Measurements from ENCODE around the gene CEACAM5. TPM values are rescaled to one million over a fixed set of nuclear protein-coding genes. Genes with fewer than 3 reads are reported as not detected.

The CEACAM5 gene
- not detected in 2 replicates for total RNA-seq (2014; rRNA removed; shearing (Covaris generic))
- polyA plus RNA-seq (2014; cell fraction: nucleus; rRNA removed): not detected in 2 replicates

DNA sequence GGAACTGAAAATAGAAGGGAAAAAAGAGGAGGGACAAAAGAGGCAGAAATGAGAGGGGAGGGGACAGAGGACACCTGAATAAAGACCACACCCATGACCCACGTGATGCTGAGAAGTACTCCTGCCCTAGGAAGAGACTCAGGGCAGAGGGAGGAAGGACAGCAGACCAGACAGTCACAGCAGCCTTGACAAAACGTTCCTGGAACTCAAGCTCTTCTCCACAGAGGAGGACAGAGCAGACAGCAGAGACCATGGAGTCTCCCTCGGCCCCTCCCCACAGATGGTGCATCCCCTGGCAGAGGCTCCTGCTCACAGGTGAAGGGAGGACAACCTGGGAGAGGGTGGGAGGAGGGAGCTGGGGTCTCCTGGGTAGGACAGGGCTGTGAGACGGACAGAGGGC is at the start of gene CEACAM5:
Gene CEACAM5, plus strand, starts transcription at position 146 of the 400 bp plus-strand sequence. Its CDS starts 106 bp downstream, at position 252.
- no peak for DNase-seq (ENCODE audit: extremely low read depth, low read depth)

GRCh38 chr19:41666075-41666474 is 42.4 kb upstream of the CEACAM5 start:
- no peak for DNase-seq (ENCODE audit: extremely low read depth, low read depth)

- no peak for DNase-seq (ENCODE audit: extremely low read depth, low read depth)
Measured at GRCh38 chr19:41668315-41668714, 40.1 kb upstream of the CEACAM5 start.

DNA sequence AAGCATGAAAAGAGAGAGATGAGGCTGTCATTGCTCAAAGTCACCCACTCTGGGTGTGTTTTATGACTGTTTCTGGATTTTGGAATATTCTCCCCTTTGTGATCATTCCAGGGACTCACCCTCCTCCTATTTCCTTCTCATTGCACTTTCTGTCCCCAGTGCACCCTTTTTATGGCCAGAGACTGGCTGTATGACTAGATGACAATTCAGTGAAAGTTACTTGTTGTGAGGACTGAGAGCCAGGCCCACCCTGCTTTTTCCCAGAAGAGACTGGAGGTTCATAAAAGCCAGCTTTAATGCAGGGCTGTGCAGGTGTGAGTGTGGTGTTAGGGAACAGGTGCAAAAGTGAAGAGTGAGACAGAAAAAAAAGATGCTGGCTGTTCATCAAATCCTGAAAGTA is 37.7 kb upstream of the CEACAM5 start:
- no peak for DNase-seq (ENCODE audit: extremely low read depth, low read depth)

GRCh38 chr19:41671486-41671885 is 36.9 kb upstream of the CEACAM5 start:
- no peak for DNase-seq (ENCODE audit: extremely low read depth, low read depth)

DNA sequence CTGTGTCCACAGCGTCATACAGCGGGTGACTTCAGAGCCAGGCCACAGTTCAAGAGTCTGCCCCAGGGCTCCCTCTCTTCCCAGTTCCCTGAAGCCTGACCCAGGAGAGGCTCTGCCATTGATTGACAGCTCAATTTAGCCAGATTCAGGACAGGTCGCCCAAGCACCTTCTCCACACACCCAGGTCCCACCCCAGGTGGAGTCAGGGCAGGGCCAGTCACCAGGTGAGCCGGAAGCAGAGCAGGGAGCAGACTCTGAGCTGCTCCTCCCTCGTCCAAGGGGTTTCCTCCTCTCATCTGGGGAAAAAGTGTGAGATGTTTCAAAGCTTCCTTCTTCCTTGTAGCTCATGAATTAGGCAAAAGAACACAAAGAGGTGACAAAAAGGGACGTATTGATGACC is 26.0 kb upstream of the CEACAM5 start:
- DNase-seq (ENCODE audit: extremely low read depth, low read depth): no peak

DNA sequence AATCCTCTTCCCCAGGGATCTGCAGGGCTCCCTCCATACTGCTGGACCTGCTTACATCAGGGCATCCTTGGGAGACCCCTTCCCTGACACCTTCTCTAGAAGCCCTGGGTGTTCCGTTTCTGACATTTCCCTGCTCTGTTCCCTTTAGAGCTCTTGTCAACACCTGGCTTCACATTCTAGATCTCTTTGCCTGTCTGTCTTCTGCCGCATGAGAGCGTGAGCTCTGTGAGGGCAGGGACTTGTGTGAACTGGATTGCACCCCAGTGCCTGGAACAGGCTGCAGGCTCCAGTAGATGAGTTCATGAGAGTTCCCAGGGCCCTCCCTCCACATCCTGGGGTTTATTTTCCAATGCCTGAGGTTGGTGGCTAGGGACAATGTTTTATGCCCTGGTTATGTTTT is 21.0 kb upstream of the CEACAM5 start:
- DNase-seq (ENCODE audit: extremely low read depth, low read depth): no peak

GRCh38 chr19:41688098-41688497 is 20.3 kb upstream of the CEACAM5 start, which contains the start of gene CEACAM7:
CEACAM7 (minus strand) TSS chr19:41688270; CDS start chr19:41688165, 105 bp downstream.
- no peak for DNase-seq (ENCODE audit: extremely low read depth, low read depth)

GRCh38 chr19:41688687-41689086 is 19.7 kb upstream of the CEACAM5 start:
- no peak for DNase-seq (ENCODE audit: extremely low read depth, low read depth)

DNA sequence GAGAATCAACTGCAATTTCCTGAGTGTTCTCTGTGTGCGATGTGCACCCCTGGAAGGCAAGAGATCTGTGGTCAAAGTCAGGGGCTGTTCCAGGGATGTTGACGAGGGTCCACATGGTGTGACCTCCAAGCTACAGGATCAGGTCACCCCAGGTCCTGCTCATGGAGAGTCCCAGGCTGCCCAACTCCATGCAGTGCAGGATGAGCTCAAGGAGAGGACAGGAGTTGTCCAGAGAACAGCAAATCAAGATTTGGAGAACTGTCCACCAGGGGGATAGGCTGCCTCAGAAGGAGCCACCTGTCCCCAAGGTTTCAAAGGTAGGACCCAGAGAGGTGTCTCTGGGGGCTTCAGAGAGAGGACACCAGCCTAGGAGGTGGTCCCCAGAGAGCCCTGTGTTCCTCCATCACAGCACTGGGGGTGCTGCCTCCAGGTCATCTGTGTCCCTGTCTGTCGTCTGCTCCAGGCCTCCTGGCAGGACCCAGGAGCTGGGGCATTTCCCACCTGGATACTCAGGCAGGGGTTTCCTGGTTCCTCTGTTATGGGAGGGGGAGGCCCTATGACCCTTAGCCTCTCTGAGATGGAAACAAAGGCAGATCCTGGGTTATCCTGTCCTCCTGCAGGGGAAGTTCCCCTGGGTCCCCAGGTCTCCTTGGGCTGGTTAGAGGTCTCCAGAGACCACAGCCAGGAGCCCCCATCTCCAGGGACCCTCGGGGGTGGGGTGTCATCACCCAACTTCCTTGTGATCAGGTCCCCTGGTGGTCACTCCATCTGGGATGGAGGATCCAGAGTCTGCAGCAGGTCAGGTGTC is 18.2 kb upstream of the CEACAM5 start:
- no peak for DNase-seq (ENCODE audit: extremely low read depth, low read depth)

GRCh38 chr19:41690801-41691065 is 17.7 kb upstream of the CEACAM5 start:
- DNase-seq (ENCODE audit: extremely low read depth, low read depth): no peak

DNA sequence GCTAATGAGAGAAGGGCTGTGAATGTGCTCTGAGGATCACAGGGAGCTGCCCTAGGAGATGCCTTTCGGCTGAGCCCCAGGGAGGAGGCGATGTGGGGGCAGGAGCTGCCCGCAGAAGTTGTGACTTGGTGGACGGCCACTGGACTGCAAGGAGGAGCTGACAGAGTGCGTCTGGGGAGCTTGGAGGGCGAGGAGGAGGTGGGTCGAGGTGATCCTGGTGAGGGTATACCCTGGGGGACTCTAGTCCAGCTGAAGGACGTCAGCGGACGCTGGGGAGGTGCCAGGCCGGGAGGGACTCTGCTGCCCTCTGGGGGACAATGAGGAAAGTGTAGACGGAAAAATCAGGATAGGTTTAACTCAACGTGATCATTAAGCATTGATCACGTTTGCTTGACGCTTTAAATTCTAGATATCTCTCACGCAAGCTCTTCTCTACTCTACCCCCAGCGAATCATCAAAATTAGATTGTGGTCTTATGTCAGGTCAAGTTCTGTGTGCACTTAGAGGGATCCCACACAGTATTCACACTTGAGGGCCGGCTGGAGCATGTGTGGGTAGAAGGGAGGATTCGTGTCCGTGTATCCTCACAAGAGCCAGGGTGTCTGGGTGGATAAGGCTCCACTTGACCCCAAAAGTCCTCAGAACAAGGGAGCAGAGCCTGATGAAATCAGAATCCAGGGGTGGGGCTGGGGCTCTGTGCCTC is 17.0 kb upstream of the CEACAM5 start:
- DNase-seq (ENCODE audit: extremely low read depth, low read depth): peak; percentile 13

DNA sequence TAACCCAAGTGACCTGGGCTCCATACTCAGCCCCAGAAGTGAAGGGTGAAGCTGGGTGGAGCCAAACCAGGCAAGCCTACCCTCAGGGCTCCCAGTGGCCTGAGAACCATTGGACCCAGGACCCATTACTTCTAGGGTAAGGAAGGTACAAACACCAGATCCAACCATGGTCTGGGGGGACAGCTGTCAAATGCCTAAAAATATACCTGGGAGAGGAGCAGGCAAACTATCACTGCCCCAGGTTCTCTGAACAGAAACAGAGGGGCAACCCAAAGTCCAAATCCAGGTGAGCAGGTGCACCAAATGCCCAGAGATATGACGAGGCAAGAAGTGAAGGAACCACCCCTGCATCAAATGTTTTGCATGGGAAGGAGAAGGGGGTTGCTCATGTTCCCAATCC is 14.2 kb upstream of the CEACAM5 start:
- DNase-seq (ENCODE audit: extremely low read depth, low read depth): no peak

GRCh38 chr19:41694831-41695635 is 13.4 kb upstream of the CEACAM5 start:
- no peak for DNase-seq (ENCODE audit: extremely low read depth, low read depth)

GRCh38 chr19:41695745-41696144 is 12.7 kb upstream of the CEACAM5 start:
- no peak for DNase-seq (ENCODE audit: extremely low read depth, low read depth)

- DNase-seq (ENCODE audit: extremely low read depth, low read depth): peak; percentile 7
Measured at GRCh38 chr19:41696402-41697197, 11.8 kb upstream of the CEACAM5 start.

- DNase-seq (ENCODE audit: extremely low read depth, low read depth): no peak
Measured at GRCh38 chr19:41697198-41697855, 11.1 kb upstream of the CEACAM5 start.

- no peak for DNase-seq (ENCODE audit: extremely low read depth, low read depth)
Measured at GRCh38 chr19:41698746-41699230, 9.6 kb upstream of the CEACAM5 start.

- DNase-seq (ENCODE audit: extremely low read depth, low read depth): no peak
Measured at GRCh38 chr19:41699231-41699967, 9.0 kb upstream of the CEACAM5 start.

Measured in NCI-H460 (cell line).